Measurements from ENCODE around the gene PTOV1. TPM values are rescaled to one million over a fixed set of nuclear protein-coding genes. Genes with fewer than 3 reads are reported as not detected.

The PTOV1 gene
- total and polyA plus RNA-seq, 10 of the 15 experiments (the other 5 are each of a cell fraction or from before 2014, with no cell fraction given): 3.2 to 83.5 (median 22.3) TPM

DNA sequence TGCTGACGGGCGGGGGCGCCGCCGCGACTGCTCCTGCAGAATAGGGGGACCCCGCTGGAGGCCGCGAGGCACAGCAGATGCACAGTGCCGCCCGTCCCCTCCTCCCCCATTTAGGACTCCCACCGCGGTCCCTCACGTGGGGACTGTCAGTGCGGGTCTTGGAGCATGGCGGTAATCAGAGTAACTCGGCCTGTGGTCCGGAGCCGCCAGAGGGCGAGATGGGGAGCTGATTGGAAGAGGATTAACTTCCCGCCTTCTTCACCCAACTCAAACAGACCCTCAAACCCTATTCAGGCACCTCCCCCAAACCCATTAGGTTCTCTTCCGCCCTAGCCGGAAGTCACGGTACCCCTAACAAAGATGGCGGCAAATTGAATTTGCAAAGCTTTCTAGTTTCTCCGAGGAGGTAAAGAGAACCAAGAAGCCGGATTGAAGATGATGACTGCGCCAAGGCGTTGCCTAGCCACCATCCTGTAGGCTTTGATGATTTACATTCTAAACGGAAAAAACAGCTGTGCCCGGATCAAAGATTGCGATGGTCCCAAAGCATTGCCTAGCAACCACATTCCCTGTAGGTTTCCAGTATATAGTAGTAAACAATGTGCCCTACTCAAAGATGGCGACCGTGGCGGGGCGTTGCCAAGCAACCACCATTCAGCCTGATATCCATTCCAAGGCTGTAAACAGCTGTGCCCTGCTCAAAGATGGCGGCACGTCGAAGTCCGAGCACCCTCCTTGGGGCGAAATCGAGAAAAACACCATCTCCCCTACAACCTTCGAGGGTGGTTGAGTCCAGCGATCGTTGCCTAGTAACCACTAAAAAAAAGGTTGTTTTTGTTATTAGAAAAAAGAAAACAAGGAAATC lies 37.7 kb upstream of the PTOV1 start, which contains the start of gene FUZ (continued):
- TF ChIP-seq, protein P1, sequence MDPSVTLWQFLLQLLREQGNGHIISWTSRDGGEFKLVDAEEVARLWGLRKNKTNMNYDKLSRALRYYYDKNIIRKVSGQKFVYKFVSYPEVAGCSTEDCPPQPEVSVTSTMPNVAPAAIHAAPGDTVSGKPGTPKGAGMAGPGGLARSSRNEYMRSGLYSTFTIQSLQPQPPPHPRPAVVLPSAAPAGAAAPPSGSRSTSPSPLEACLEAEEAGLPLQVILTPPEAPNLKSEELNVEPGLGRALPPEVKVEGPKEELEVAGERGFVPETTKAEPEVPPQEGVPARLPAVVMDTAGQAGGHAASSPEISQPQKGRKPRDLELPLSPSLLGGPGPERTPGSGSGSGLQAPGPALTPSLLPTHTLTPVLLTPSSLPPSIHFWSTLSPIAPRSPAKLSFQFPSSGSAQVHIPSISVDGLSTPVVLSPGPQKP (IDR thresholded peaks at IDR 0.05; ENCODE audit: low read depth, low read length): peak; percentile 63; the same call in 1 of the 2 replicates
- TF ChIP-seq CEBPZ (IDR thresholded peaks at IDR 0.05; ENCODE audit: low read depth, low read length): no peak
- no peak; the same call in 1 of the 2 replicates for TF ChIP-seq SMAD5 (IDR thresholded peaks at IDR 0.05; ENCODE audit: low read depth)
- TF ChIP-seq ZBTB11 (CRISPR knock-in tag; IDR thresholded peaks at IDR 0.05): no peak
- no peak for TF ChIP-seq EZH2 (IDR thresholded peaks at IDR 0.05; ENCODE audit: borderline replicate concordance, control insufficient read depth, low read depth, low read length)
- no peak for TF ChIP-seq MTA3 (IDR thresholded peaks at IDR 0.05; ENCODE audit: borderline replicate concordance, low read length)
- 0 out of 2 replicates have a peak, but pooled peaks have one; percentile 44 for TF ChIP-seq TBL1XR1 (IDR thresholded peaks at IDR 0.05; ENCODE audit: low read depth, low read length)
- TF ChIP-seq POU2F2 (IDR thresholded peaks at IDR 0.05; ENCODE audit: borderline replicate concordance, low read depth, low read length): no peak
- no peak for TF ChIP-seq IRF3 (IDR thresholded peaks at IDR 0.05)
- peak in 2 of 3 experiments; percentile 8 to 23; a peak in 2 of 6 replicates for TF ChIP-seq CTCF (IDR thresholded peaks at IDR 0.05 in 2 of 3, conservative IDR thresholded peaks at IDR 0.05 in 1 of 3; ENCODE audit: control insufficient read depth in 2 of 3, extremely low read depth in 1 of 3, insufficient read depth in 1 of 3, low read depth in 3 of 3, low read length in 3 of 3)
- no peak for TF ChIP-seq ZBTB33 (IDR thresholded peaks at IDR 0.05)
- no peak for TF ChIP-seq SREBF2 (IDR thresholded peaks at IDR 0.05; ENCODE audit: low read length)
- TF ChIP-seq SIX5 (IDR thresholded peaks at IDR 0.05; ENCODE audit: low read depth, low read length, severe bottlenecking): peak; percentile 70
- 0 out of 2 replicates have a peak, but pooled peaks have one; percentile 33 for TF ChIP-seq ESRRA (IDR thresholded peaks at IDR 0.05; ENCODE audit: low read length)

Data from GM12878 (cell line).